ENCODE data around the gene GALNT10.

The GALNT10 gene

GRCh38 chr5:154205441-154206117, 15.0 kb downstream of the GALNT10 start:
- no peak for TF ChIP-seq CTCF (IDR thresholded peaks at IDR 0.05; ENCODE audit: low read depth, low read length)
- no peak for DNase-seq (ENCODE audit: extremely low read depth, low read depth)

- no peak for DNase-seq (ENCODE audit: extremely low read depth, low read depth)
- no peak for TF ChIP-seq CTCF (IDR thresholded peaks at IDR 0.05; ENCODE audit: low read depth, low read length)
Observed at GRCh38 chr5:154206311-154206710, 15.8 kb downstream of the GALNT10 start.

- TF ChIP-seq CTCF (IDR thresholded peaks at IDR 0.05; ENCODE audit: low read depth, low read length): no peak
- DNase-seq (ENCODE audit: extremely low read depth, low read depth): no peak
Observed at GRCh38 chr5:154207204-154207603, 16.7 kb downstream of the GALNT10 start.

- no peak for DNase-seq (ENCODE audit: extremely low read depth, low read depth)
- no peak for TF ChIP-seq CTCF (IDR thresholded peaks at IDR 0.05; ENCODE audit: low read depth, low read length)
Observed at GRCh38 chr5:154209591-154210081, 19.1 kb downstream of the GALNT10 start.

GRCh38 chr5:154210163-154210562, 19.6 kb downstream of the GALNT10 start:
- TF ChIP-seq CTCF (IDR thresholded peaks at IDR 0.05; ENCODE audit: low read depth, low read length): no peak
- DNase-seq (ENCODE audit: extremely low read depth, low read depth): no peak

GRCh38 chr5:154211641-154212390, 21.3 kb downstream of the GALNT10 start:
- DNase-seq (ENCODE audit: extremely low read depth, low read depth): no peak
- no peak for TF ChIP-seq CTCF (IDR thresholded peaks at IDR 0.05; ENCODE audit: low read depth, low read length)

GRCh38 chr5:154213592-154213991, 23.1 kb downstream of the GALNT10 start:
- TF ChIP-seq CTCF (IDR thresholded peaks at IDR 0.05; ENCODE audit: low read depth, low read length): no peak
- no peak for DNase-seq (ENCODE audit: extremely low read depth, low read depth)
